HCT116 (cell line): ENCODE measurements around the gene STYXL1. TPM values are rescaled to one million over a fixed set of nuclear protein-coding genes. Genes with fewer than 3 reads are reported as not detected.

ENCODE experiments used
- ATAC-seq: fragments of 200-7000 bp; cut with Tn5 transposase; 2 replicates; pipeline ENCODE4 v1.9.1; 2020; ENCODE audit warnings: mild to moderate bottlenecking, moderate library complexity
- BruUV-seq: library from RNA; stranded (reverse); fragments of 400-500 nt; replicated peaks from 2 replicates; lab custom pipeline; 2021; lab: Mats Ljungman, UMichigan
- CTCF ChIA-PET: fragments of 300-600 bp; sonication (Branson Sonifier 250); formaldehyde crosslinking; loops from one replicate; lab custom pipeline; 2021; ENCODE audit warnings: antibody characterized with exemption; lab: Charles Lee
- POLR2A ChIA-PET: fragments of 300-600, 350-600 bp; sonication (Branson Sonifier 250); formaldehyde crosslinking; loops from one replicate; lab custom pipeline; 2021; ENCODE audit warnings: antibody characterized with exemption; lab: Charles Lee
- RAD21 ChIA-PET, 2 experiments: fragments of 300-600 bp; sonication (Branson Sonifier 250); formaldehyde crosslinking; loops; one replicate each; lab custom pipeline; 2023; ENCODE audit warnings: low total read pairs in 2 of 2; ENCODE audit not compliant: uncharacterized antibody in 2 of 2, unreplicated experiment in 2 of 2, low non-redundant PET in 1 of 2; lab: Charles Lee
- DNase-seq: peaks from one replicate; pipeline ENCODE4 v3.0.0-alpha.2; 2010; ENCODE audit warnings: low read depth, low spot score
- H2AFZ ChIP-seq: fragments of 200-600 bp; shearing (Covaris generic), sonication (generic); 2 replicates; pipeline ENCODE4 v1.6.1; 2017; ENCODE audit warnings: low read depth, mixed run types, mixed read lengths, antibody characterized with exemption, low read length; ENCODE audit not compliant: poor library complexity, severe bottlenecking
- H3K27ac ChIP-seq: 2 replicates; pipeline ENCODE4 v1.5.1; 2012; ENCODE audit warnings: low read depth, low read length
- H3K27me3 ChIP-seq: fragments of 200-600 bp; sonication (generic); 2 replicates; pipeline ENCODE4 v1.6.1; 2016; ENCODE audit warnings: mixed run types, low read length, mixed read lengths; ENCODE audit not compliant: insufficient read depth
- H3K36me3 ChIP-seq, 2 experiments: fragments of 200-500 bp in 1 of 2; fragments of 200-600 bp in 1 of 2; sonication (Bioruptor generic) in 1 of 2; sonication (generic) in 1 of 2; 2 replicates each; pipeline versions ENCODE4 v1.5.1 to v1.6.1; 2014 to 2016; ENCODE audit warnings: low read length in 2 of 2, inconsistent platforms in 1 of 2, mixed read lengths in 1 of 2, mixed run types in 1 of 2; ENCODE audit not compliant: insufficient read depth in 2 of 2, control insufficient read depth in 1 of 2
- H3K4me1 ChIP-seq, 2 experiments: fragments of 200-600 bp in 1 of 2; sonication (generic) in 1 of 2; 2 replicates each; pipeline versions ENCODE4 v1.5.1 to v1.6.1; 2012 to 2017; ENCODE audit warnings: low read length in 2 of 2, inconsistent platforms in 1 of 2, mild to moderate bottlenecking in 1 of 2, mixed read lengths in 1 of 2, mixed run types in 1 of 2, moderate library complexity in 1 of 2; ENCODE audit not compliant: insufficient read depth in 2 of 2, control insufficient read depth in 1 of 2
- H3K4me2 ChIP-seq: fragments of 200-600 bp; sonication (generic); 2 replicates; pipeline ENCODE4 v1.6.1; 2017; ENCODE audit warnings: mixed run types, low read length, mixed read lengths
- H3K4me3 ChIP-seq, 2 experiments: fragments of 200-600 bp in 1 of 2; sonication (generic) in 1 of 2; replicated peaks in 1 of 2; 2 replicates each; pipeline ENCODE4 v1.5.1; 2011 to 2016; ENCODE audit warnings: low read length in 2 of 2, control low read depth in 1 of 2, low read depth in 1 of 2, mild to moderate bottlenecking in 1 of 2, mixed read lengths in 1 of 2, mixed run types in 1 of 2
- H3K79me2 ChIP-seq: fragments of 200-600 bp; sonication (generic); 2 replicates; pipeline ENCODE4 v1.6.1; 2017; ENCODE audit warnings: mild to moderate bottlenecking, mixed run types, low read length, moderate library complexity, mixed read lengths; ENCODE audit not compliant: insufficient read depth
- H3K9ac ChIP-seq: fragments of 200-600 bp; sonication (generic); 2 replicates; pipeline ENCODE4 v1.6.1; 2016; ENCODE audit warnings: low read length, mixed read lengths
- H3K9me2 ChIP-seq: fragments of 200-600 bp; sonication (generic), shearing (Covaris generic); 2 replicates; pipeline ENCODE4 v1.6.1; 2017; ENCODE audit warnings: mixed run types, mild to moderate bottlenecking, moderate library complexity; ENCODE audit not compliant: insufficient read depth
- H3K9me3 ChIP-seq, 2 experiments: fragments of 200-500 bp in 1 of 2; fragments of 200-600 bp in 1 of 2; sonication (Bioruptor generic) in 1 of 2; sonication (generic) in 1 of 2; 2 replicates each; pipeline ENCODE4 v1.6.1; 2014 to 2017; ENCODE audit warnings: low read length in 2 of 2, mixed read lengths in 2 of 2, inconsistent platforms in 1 of 2, low read depth in 1 of 2, mild to moderate bottlenecking in 1 of 2, mixed run types in 1 of 2, moderate library complexity in 1 of 2; ENCODE audit not compliant: control insufficient read depth in 1 of 2, insufficient read depth in 1 of 2
- H4K20me1 ChIP-seq: fragments of 200-600 bp; sonication (generic), shearing (Covaris generic); 2 replicates; pipeline ENCODE4 v1.6.1; 2017; ENCODE audit warnings: mixed run types, mild to moderate bottlenecking, moderate library complexity; ENCODE audit not compliant: insufficient read depth
- CBX3 ChIP-seq: IDR thresholded peaks from 2 replicates; pipeline ENCODE4 v1.6.1; 2012; ENCODE audit warnings: low read depth
- CEBPB ChIP-seq: IDR thresholded peaks from 2 replicates; pipeline ENCODE4 v1.6.1; 2012; ENCODE audit warnings: low read depth
- EGR1 ChIP-seq: IDR thresholded peaks from 2 replicates; pipeline ENCODE4 v1.6.1; 2012; ENCODE audit warnings: low read depth
- ELF1 ChIP-seq: IDR thresholded peaks from 2 replicates; pipeline ENCODE4 v1.6.1; 2012; ENCODE audit warnings: low read depth, borderline replicate concordance
- EZH2 ChIP-seq: fragments of 200-600 bp; sonication (generic); IDR thresholded peaks from 2 replicates; pipeline ENCODE4 v1.6.1; 2017; ENCODE audit warnings: antibody characterized with exemption, mixed run types
- EZH2phosphoT487 ChIP-seq: fragments of 200-600 bp; IDR thresholded peaks from 2 replicates; pipeline ENCODE4 v1.6.1; 2018; ENCODE audit warnings: antibody characterized with exemption, borderline replicate concordance
- FOSL1 ChIP-seq: IDR thresholded peaks from 2 replicates; pipeline ENCODE4 v1.6.1; 2012; ENCODE audit warnings: low read depth
- JUND ChIP-seq: IDR thresholded peaks from 2 replicates; pipeline ENCODE4 v1.6.1; 2012
- MAX ChIP-seq: IDR thresholded peaks from 2 replicates; pipeline ENCODE4 v1.6.1; 2012
- POLR2A ChIP-seq: IDR thresholded peaks from 2 replicates; pipeline ENCODE4 v1.7.0; 2011; ENCODE audit warnings: borderline replicate concordance; ENCODE audit not compliant: insufficient read depth, insufficient read length; ENCODE audit errors: extremely low read depth
- RAD21 ChIP-seq: IDR thresholded peaks from 2 replicates; pipeline ENCODE4 v1.6.1; 2012; ENCODE audit warnings: low read depth, mild to moderate bottlenecking
- SIN3A ChIP-seq: IDR thresholded peaks from 2 replicates; pipeline ENCODE4 v1.6.1; 2012; ENCODE audit warnings: low read depth
- SP1 ChIP-seq: IDR thresholded peaks from 2 replicates; pipeline ENCODE4 v1.6.1; 2012; ENCODE audit warnings: low read depth
- TCF7L2 ChIP-seq: IDR thresholded peaks from 2 replicates; pipeline ENCODE4 v1.7.0; 2011; ENCODE audit warnings: borderline replicate concordance, inconsistent platforms; ENCODE audit not compliant: insufficient read depth, insufficient read length; ENCODE audit errors: extremely low read depth
- YY1 ChIP-seq: IDR thresholded peaks from 2 replicates; pipeline ENCODE4 v1.6.1; 2011; ENCODE audit warnings: low read length, low read depth, moderate library complexity, mild to moderate bottlenecking; ENCODE audit not compliant: insufficient replicate concordance; ENCODE audit errors: extremely low read depth
- ZFX ChIP-seq: fragments of 450-650 bp; IDR thresholded peaks from 2 replicates; pipeline ENCODE4 v1.6.1; 2017
- ZNF274 ChIP-seq: fragments of 200-500 bp; sonication (Bioruptor generic); IDR thresholded peaks from 2 replicates; pipeline ENCODE4 v1.6.1; 2014; ENCODE audit warnings: mild to moderate bottlenecking, low read depth, low read length, inconsistent platforms
- intact Hi-C: fragments of 100-400 bp; cut with micrococcal nuclease; formaldehyde crosslinking; loops from 2 replicates; pipeline ENCODE4 v1.10.0; 2022
- total RNA-seq: library from RNA; stranded (reverse); gene quantifications from one replicate; pipeline ENCODE4 v1.2.1, GENCODE V29; 2021; ENCODE audit not compliant: unreplicated experiment
- TF ChIP-seq, protein P1 (sequence below), 3 experiments: fragments of 200-600 bp in 1 of 3; sonication (generic) in 1 of 3; IDR thresholded peaks in 2 of 3; conservative IDR thresholded peaks in 1 of 3; 2 replicates each; pipeline ENCODE4 v1.5.1; 2012 to 2017; ENCODE audit warnings: low read depth in 2 of 3, low read length in 2 of 3, antibody characterized with exemption in 1 of 3, borderline replicate concordance in 1 of 3, control low read depth in 1 of 3, mild to moderate bottlenecking in 1 of 3, mixed read lengths in 1 of 3, mixed run types in 1 of 3, moderate library complexity in 1 of 3; ENCODE audit not compliant: insufficient read depth in 1 of 3
- TF ChIP-seq, protein P2 (sequence below): IDR thresholded peaks from 2 replicates; pipeline ENCODE4 v1.6.1; 2011; ENCODE audit warnings: mild to moderate bottlenecking, low read length, moderate library complexity; ENCODE audit not compliant: insufficient replicate concordance; ENCODE audit errors: extremely low read depth
- TF ChIP-seq, protein P3 (sequence below): IDR thresholded peaks from 2 replicates; pipeline ENCODE4 v1.6.1; 2012

Gene STYXL1
- total RNA-seq, 1 experiment from 2014 or later, result 32.5 TPM

GRCh38 chr7:76074306-76074971 is 26.6 kb upstream of the STYXL1 start:
- RAD21 ChIA-PET, result no interaction called here
- no peak for ATAC-seq

More at GRCh38 chr7:76074306-76074971, 26.6 kb upstream of the STYXL1 start:
- H3K4me2 ChIP-seq, result peak overlapping the region; percentile 44; the same call in 1 of the 2 replicates
- no peaks in the 10 kb centered on the region for H3K27me3 ChIP-seq
- no peaks in the 10 kb centered on the region for H3K9me2 ChIP-seq
- intact Hi-C loops, result no loop called here
- no peaks in the 10 kb centered on the region for H3K79me2 ChIP-seq
- BruUV-seq, result no TSS peak
- H2AFZ ChIP-seq, result no peak overlapping the region
- no peak for DNase-seq
- TF ChIP-seq TCF7L2, result no peak
- TF ChIP-seq ZFX, result no peak; the same call in 1 of the 2 replicates
- TF ChIP-seq MAX, result no peak
- TF ChIP-seq, protein P1, sequence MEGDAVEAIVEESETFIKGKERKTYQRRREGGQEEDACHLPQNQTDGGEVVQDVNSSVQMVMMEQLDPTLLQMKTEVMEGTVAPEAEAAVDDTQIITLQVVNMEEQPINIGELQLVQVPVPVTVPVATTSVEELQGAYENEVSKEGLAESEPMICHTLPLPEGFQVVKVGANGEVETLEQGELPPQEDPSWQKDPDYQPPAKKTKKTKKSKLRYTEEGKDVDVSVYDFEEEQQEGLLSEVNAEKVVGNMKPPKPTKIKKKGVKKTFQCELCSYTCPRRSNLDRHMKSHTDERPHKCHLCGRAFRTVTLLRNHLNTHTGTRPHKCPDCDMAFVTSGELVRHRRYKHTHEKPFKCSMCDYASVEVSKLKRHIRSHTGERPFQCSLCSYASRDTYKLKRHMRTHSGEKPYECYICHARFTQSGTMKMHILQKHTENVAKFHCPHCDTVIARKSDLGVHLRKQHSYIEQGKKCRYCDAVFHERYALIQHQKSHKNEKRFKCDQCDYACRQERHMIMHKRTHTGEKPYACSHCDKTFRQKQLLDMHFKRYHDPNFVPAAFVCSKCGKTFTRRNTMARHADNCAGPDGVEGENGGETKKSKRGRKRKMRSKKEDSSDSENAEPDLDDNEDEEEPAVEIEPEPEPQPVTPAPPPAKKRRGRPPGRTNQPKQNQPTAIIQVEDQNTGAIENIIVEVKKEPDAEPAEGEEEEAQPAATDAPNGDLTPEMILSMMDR (IDR thresholded peaks at IDR 0.05 in 2 of 3, conservative IDR thresholded peaks at IDR 0.05 in 1 of 3; ENCODE audit: borderline replicate concordance in 1 of 3, insufficient read depth in 1 of 3, low read depth in 2 of 3, low read length in 2 of 3), result no peak
- TF ChIP-seq EZH2phosphoT487, result no peak
- TF ChIP-seq, protein P2, sequence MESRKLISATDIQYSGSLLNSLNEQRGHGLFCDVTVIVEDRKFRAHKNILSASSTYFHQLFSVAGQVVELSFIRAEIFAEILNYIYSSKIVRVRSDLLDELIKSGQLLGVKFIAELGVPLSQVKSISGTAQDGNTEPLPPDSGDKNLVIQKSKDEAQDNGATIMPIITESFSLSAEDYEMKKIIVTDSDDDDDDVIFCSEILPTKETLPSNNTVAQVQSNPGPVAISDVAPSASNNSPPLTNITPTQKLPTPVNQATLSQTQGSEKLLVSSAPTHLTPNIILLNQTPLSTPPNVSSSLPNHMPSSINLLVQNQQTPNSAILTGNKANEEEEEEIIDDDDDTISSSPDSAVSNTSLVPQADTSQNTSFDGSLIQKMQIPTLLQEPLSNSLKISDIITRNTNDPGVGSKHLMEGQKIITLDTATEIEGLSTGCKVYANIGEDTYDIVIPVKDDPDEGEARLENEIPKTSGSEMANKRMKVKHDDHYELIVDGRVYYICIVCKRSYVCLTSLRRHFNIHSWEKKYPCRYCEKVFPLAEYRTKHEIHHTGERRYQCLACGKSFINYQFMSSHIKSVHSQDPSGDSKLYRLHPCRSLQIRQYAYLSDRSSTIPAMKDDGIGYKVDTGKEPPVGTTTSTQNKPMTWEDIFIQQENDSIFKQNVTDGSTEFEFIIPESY, result no peak
- TF ChIP-seq, protein P3, sequence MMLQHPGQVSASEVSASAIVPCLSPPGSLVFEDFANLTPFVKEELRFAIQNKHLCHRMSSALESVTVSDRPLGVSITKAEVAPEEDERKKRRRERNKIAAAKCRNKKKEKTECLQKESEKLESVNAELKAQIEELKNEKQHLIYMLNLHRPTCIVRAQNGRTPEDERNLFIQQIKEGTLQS, result no peak
- no peak for TF ChIP-seq SIN3A
- no peak for TF ChIP-seq CEBPB
- TF ChIP-seq POLR2A, result no peak
- no peak for TF ChIP-seq SP1
- no peak for TF ChIP-seq JUND
- no peak for TF ChIP-seq RAD21
- no peak for TF ChIP-seq EZH2
- TF ChIP-seq FOSL1, result no peak
- no peak for TF ChIP-seq EGR1
- no peak for TF ChIP-seq CBX3
- no peak for TF ChIP-seq ZNF274
- no peak for TF ChIP-seq YY1
- TF ChIP-seq ELF1, result no peak
- ChIA-PET POLR2A (interaction anchor here (1.6 kb wide), 1 partner anchor 27 kb away, joined by 4 read pairs; the partner anchor contains the start of genes MDH2 and STYXL1), CTCF (no interaction called here)
- H3K36me3 ChIP-seq, result no peaks in the 10 kb centered on the region
- no peak overlapping the region for H3K9ac ChIP-seq
- peak overlapping the region; percentile 13; the same call in 1 of the 2 replicates for H3K27ac ChIP-seq
- no peaks in the 10 kb centered on the region for H4K20me1 ChIP-seq
- H3K4me3 ChIP-seq, result no peak overlapping the region
- no peaks in the 10 kb centered on the region for H3K9me3 ChIP-seq
- peaks cover 5 to 33% of the 10 kb centered on the region in 2 experiments; a peak in 3 of 4 replicates for H3K4me1 ChIP-seq
